ENCODE measurements around the gene DLGAP3.

DNA sequence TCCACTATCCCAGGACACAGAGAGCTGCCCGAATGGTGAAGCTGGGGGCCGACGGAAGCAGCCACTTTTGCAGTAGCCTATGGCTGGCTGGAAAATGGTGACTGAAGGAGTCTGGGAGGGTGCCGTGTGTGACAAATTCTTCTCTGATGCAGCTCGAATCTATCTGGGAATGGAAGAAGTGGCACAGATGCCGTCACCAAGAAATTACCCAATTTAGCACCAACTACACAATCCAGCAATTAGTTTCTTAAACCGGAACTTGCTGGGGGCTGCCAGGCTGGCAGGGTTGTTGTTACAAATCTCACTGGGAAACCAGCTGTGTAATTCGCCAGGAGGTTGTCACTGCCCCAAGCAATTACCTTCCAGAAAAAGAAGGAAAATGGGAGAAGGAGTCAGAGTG, 18.0 kb downstream of the DLGAP3 start:
- TF ChIP-seq CTCF (IDR thresholded peaks at IDR 0.05) (no peak), POLR2AphosphoS5 (IDR thresholded peaks at IDR 0.05) (no peak), POLR2A (IDR thresholded peaks at IDR 0.05; ENCODE audit: low read depth) (no peak), EP300 (IDR thresholded peaks at IDR 0.05) (no peak)

Measured in esophagus muscularis mucosa (tissue), 4 donors.